ENCODE data around the gene FOXP1. TPM values are rescaled to one million over a fixed set of nuclear protein-coding genes. Genes with fewer than 3 reads are reported as not detected.
A peak's percentile ranks its signal among the peaks of the same experiment; 100 is the strongest.

The FOXP1 gene
- total and polyA plus RNA-seq, 9 of the 15 experiments (the other 6 are each of a cell fraction or from before 2014, with no cell fraction given) = 7.7 to 34.5 (median 13.7) TPM

- TF ChIP-seq RAD21 (CRISPR knock-in tag; conservative IDR thresholded peaks at IDR 0.05 in 1 of 2, IDR thresholded peaks at IDR 0.05 in 1 of 2) = peak in 1 of 2 experiments; percentile 28; a peak in 2 of 4 replicates
- TF ChIP-seq SUPT5H (IDR thresholded peaks at IDR 0.05) = no peak
- no peak for TF ChIP-seq KAT2B (IDR thresholded peaks at IDR 0.05; ENCODE audit: low read depth, low read length)
- TF ChIP-seq HEY1 (CRISPR knock-in tag; IDR thresholded peaks at IDR 0.05; ENCODE audit: borderline replicate concordance) = no peak
Measured at GRCh38 chr3:71380096-71380495, 203.4 kb downstream of the FOXP1 start (continued).

GRCh38 chr3:71378509-71378908, 205.0 kb downstream of the FOXP1 start:
- H3K4me1 ChIP-seq (replicated peaks in 1 of 2; ENCODE audit: control insufficient read depth in 2 of 2, insufficient read depth in 2 of 2, low read length in 2 of 2) = no peaks in the 10 kb centered on the region
- no peaks in the 10 kb centered on the region for H4K20me1 ChIP-seq (replicated peaks; ENCODE audit: control insufficient read depth, insufficient read depth, low read length)
- no peak overlapping the region for H3K4me2 ChIP-seq (ENCODE audit: insufficient read depth, low read length)
- H3K27me3 ChIP-seq (ENCODE audit: control insufficient read depth in 2 of 2, insufficient read depth in 2 of 2, low read length in 2 of 2) = no peaks in the 10 kb centered on the region
- H3K9me1 ChIP-seq (ENCODE audit: control insufficient read depth, insufficient read depth, low read length) = no peaks in the 10 kb centered on the region
- BruUV-seq (replicated peaks) = no TSS peak
- no peak overlapping the region for H2AFZ ChIP-seq (ENCODE audit: low read depth, low read length)
- WGBS (ENCODE audit: insufficient coverage, low coverage, missing lambda C conversion rate) = 75% methylated on average over 1 of the region's 1 CpG
- no peaks in the 10 kb centered on the region for H3K36me3 ChIP-seq (ENCODE audit: control insufficient read depth, insufficient read depth, low read length)
- no peaks in the 10 kb centered on the region for H3K79me2 ChIP-seq (ENCODE audit: control insufficient read depth, insufficient read depth, low read length)
- ChIA-PET CTCF (ENCODE audit: low intra/inter-chr PET ratio) (no interaction called here), POLR2A (no interaction called here)
- no peak overlapping the region for H3K9ac ChIP-seq (ENCODE audit: insufficient read depth in 1 of 2, low read depth in 2 of 2, low read length in 2 of 2)
- in situ Hi-C loops (cut with MboI) = no loop called here
- DNase-seq (ENCODE audit: extremely low read depth in 1 of 4, low spot score in 3 of 4) (no peak), ATAC-seq (no peak), FAIRE-seq (no peak)
- TF ChIP-seq ILK (tag; IDR thresholded peaks at IDR 0.05; ENCODE audit: borderline replicate concordance, low read depth) (no peak), BRD9 (IDR thresholded peaks at IDR 0.05; ENCODE audit: low read depth, partially characterized antibody) (no peak), GTF2E2 (tag; IDR thresholded peaks at IDR 0.05) (no peak), RAD21 (CRISPR knock-in tag; conservative IDR thresholded peaks at IDR 0.05 in 1 of 2, IDR thresholded peaks at IDR 0.05 in 1 of 2) (no peak), PHF8 (IDR thresholded peaks at IDR 0.05; ENCODE audit: borderline replicate concordance, low read length) (no peak), IRF9 (tag; IDR thresholded peaks at IDR 0.05) (no peak), NFE2L1 (tag; IDR thresholded peaks at IDR 0.05; ENCODE audit: borderline replicate concordance, low read depth) (no peak), L3MBTL2 (IDR thresholded peaks at IDR 0.05) (no peak), ZNF3 (CRISPR knock-in tag; IDR thresholded peaks at IDR 0.05) (no peak), ZNF589 (CRISPR knock-in tag; IDR thresholded peaks at IDR 0.05; ENCODE audit: low read depth) (no peak), TAF7 (tag; IDR thresholded peaks at IDR 0.05) (no peak)
- intact Hi-C loops (cut with micrococcal nuclease) = no loop called here
- no peak overlapping the region for H3K27ac ChIP-seq (ENCODE audit: extremely low read depth, low read depth, low read length)
- no peak overlapping the region for H3K4me3 ChIP-seq
- no peaks in the 10 kb centered on the region for H3K9me3 ChIP-seq (replicated peaks; ENCODE audit: control insufficient read depth, insufficient read depth, low read depth, low read length)
